Head of caudate nucleus (tissue), 42 donors: ENCODE results near the gene DEFB110.

Experiments
- DNase-seq, 42 donors: peaks; one replicate each; pipeline versions ENCODE4 v3.0.0 to v3.0.0-alpha.2; 2020 to 2021; ENCODE audit warnings: mixed read lengths in 7 of 42
- intact Hi-C: fragments of 100-400 bp; cut with DNase I; formaldehyde crosslinking; loops from one replicate; pipeline ENCODE4 v1.15.0; 2022

The DEFB110 gene

DNA sequence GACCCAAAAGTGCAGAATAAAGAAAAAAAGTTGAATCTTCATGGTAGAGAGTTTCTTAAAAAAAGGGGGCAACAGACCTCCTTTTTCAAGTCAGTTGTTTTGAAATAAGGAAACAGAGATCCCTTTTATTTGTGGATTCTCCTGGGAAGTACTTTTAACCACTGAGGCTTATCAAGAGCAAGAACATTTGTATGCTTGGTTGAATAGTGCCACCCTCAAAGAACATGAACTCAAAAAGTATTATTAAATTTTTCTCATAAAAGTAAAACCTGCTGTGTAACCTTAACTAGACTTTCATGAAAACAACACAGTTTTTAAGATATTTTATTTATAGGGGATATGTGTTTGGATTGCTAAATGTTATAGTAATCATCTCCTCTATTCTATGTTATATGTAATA is at the start of gene DEFB110:
Gene DEFB110, minus strand, starts transcription at position 101 of the 400 bp plus-strand sequence. Its CDS starts 59 bp downstream, at position 42.
- DNase-seq = no peak
- intact Hi-C loops = no loop called here

DNA sequence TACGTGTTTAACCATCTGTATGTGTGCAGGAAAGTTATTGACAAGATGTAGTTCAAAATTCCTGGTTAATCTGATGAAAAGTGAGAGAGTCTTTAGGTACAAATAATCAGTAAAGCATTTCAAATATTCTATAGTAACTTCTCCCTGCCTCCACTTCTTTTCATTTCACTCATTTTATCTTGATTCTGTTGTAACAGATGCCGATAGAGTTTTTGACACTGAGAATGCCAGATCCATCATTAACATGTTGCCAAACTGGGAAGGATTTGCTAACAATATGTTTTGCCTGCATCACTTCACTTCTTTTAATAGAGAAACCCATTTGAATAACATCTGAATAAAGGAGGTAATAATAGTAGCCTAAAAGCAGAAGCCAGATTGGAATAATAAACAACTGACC is 48.3 kb upstream of the DEFB110 start:
- no peak for DNase-seq
- intact Hi-C loops = no loop called here

DNA sequence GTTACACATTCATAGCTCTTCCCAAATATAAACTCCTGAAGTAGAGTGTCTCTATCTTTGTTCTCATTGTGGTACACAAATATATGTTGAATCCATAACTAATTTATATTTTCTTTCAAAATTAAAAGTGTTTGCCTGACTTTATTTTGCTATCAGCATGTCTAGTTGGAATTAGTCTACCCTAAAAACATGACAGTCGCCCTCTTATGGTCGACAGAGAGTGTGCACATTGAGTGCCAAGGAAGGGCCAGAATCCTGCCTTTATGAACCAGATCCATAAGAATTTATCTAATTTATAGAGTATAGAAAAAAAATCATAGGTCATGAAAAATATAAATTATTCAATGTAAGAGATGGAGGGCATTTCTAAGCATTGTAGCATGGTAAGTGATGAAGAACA is 40.3 kb upstream of the DEFB110 start:
- intact Hi-C loops = no loop called here
- no peak for DNase-seq

DNA sequence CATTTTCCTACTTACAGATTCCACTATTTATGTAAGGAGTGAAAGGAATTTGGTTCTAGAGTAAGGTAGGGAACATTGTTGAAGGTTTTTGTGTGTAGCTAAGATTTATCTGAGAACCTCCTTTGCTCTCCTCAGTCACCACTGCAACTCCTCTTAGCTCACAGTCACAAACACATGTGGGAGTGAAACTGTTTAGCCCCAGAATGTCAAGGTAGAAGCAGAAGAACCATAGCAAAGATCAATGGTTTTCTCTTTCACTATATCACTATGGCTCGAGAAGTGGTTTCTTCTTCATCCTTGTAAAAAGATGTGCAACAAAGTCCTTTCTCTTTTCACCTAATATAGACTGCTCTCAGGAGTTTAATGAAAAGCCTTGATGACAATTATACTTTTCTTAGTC is 34.4 kb upstream of the DEFB110 start:
- intact Hi-C loops = no loop called here

DNA sequence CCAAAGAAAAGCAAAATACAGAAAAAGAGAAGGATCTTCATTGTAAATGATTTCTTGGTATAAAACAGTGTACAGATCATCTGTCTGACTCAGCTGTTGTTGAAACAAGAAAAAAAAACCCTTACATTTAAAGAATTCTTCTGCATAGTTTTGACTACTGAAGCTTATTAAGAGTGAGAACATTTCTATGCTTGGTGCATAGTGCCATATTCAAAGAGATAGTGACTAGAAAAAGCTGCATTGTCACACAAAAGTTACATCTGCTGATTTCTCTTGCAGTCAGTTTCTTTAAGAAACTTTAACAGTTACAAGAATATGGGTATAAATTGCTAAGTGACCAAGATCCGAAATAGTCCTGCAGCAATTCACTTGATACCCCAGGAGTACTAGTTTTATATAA is 28.0 kb upstream of the DEFB110 start, which contains the start of gene DEFB112:
Gene DEFB112, minus strand, starts transcription at position 101 of the 400 bp plus-strand sequence. Its CDS starts 60 bp downstream, at position 41.
- DNase-seq = no peak
- intact Hi-C loops = no loop called here

More for the DNA sequence above, 34.4 kb upstream of the DEFB110 start:
- no peak for DNase-seq

DNA sequence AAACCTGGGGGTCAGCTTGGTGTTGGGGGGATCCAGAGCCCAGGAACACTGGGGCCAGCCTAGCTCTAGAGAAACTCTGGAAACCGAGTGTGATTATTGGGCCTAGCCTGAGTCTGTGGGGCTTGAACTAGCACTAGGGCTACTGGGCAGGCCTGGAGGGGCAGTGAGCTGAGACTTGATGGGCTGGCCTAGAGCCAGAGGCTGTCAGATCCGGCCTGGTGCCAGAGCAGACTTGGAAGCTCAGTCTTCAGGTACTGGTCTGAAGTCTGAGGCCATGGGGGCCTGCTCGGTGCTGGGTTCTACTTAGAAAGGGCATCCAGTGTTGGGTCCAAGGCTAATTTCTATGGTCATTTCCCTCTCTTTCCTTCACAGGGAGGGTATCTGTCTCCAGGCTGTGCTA is 25.2 kb upstream of the DEFB110 start:
- intact Hi-C loops = no loop called here
- DNase-seq = no peak

DNA sequence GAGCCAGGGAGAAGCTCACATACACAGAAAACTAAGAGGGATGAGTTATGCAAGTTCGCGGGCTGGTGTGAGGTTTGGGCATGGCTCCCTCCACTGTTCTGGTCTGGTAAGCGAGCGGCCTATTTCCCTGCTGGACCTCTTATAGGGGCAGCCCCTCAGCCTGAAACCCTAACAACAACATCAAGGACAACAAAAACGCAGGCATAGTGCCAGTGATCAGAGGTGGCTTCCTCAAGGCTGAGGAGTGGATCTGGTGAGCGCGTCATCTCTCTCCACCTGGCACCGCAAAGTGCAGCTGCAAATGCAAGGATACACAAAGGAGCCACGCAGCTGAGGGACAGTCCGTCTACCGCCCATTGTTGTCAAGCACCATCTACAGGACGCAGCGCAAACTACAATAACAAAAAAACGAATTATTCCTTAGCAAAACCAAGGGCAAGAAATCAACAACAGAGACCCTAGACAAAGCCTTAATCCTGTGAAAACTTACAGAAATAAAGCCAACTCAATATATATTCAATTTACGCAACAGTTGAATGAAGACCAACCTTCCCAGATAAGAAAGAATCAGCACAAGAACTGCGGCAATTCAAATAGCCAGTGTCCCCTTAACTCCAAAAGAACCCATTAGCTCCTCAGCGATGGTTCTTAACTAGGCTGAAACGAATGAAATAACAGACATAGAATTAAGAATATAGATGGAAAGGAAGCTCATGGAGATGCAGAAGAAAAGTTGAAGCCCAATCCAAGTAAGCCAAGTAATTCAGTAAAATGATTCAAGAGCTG is 9.2 kb upstream of the DEFB110 start:
- DNase-seq = no peak
- intact Hi-C loops = no loop called here

DNA sequence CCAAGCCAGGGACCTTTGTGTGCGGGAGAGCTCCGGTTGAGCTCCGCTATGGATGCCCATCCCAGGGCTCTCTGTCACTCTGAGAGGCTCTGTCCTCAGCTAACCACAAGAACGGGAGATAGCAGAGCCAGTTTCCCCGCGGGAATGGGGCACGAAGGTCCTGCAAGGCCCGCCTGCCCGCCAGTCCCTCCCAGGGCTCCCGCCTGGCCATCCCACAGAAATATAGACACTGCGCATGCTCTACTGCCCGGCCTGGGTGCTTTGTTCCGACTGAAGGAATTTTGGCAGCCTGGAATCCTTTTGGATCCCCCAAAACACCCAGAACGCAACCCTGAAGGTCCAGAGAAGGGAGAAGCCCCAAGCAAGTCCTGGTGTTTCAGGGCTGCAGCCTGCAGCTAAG is 8.6 kb upstream of the DEFB110 start:
- no peak for DNase-seq
- intact Hi-C loops = no loop called here

DNA sequence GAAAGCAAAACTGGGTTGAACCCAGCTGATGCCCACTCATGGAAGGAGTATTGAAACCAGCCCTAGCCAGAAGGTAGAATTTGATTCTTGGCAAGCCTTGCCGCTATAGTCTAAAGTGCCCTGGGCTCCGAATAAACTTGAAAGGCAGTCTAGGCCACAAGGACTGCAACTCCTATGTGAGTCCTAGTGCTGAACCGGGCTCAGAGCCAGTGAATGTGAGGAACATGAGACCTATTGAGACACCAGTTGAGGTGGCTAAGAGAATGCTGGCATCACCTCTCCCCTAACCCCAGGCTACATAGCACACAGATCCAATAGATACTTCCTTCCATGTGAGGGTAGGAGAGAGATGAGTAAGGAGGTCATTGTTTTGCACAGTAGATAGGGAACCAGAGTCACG is 3.5 kb upstream of the DEFB110 start:
- DNase-seq = no peak
- intact Hi-C loops = no loop called here

DNA sequence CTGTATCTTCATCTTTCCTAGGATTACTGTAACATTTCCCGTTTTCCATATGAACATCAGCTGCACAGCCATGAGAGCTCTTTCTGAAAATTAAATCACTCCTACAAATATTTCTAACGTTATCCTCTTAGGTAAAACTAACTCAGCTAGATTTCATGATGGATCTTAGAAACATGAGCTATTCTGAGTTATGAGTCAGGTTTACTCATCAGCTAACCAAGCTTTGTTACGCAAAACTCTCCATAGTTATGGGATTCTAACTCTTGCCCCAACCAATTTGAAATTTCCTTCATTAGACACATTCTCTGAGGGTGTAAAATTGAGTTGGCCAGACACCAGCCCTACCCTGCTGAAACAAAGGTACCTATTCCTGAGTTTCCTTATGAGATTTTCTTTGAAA is 14.0 kb downstream of the DEFB110 start:
- no peak for DNase-seq

DNA sequence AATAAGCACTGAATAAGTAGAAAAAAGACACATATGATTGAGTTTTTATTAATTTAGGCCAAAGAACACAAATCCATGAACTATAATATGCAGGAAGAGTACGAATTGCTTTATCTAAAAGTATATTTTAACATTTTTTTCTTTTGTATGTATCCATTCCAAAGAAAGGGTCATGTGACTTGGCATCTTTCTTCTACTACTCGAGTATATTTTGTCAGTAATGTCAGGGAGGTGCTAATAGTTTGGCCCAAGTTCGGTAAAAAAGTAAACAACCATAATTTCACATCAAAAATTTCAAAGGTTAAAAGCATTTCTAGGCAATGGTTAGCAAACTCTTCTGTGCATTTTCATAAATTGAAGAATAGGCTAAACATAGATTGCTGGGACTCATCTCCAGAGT is 18.7 kb downstream of the DEFB110 start:
- DNase-seq = no peak
- intact Hi-C loops = no loop called here

More for the DNA sequence above, 14.0 kb downstream of the DEFB110 start:
- intact Hi-C loops = no loop called here

DNA sequence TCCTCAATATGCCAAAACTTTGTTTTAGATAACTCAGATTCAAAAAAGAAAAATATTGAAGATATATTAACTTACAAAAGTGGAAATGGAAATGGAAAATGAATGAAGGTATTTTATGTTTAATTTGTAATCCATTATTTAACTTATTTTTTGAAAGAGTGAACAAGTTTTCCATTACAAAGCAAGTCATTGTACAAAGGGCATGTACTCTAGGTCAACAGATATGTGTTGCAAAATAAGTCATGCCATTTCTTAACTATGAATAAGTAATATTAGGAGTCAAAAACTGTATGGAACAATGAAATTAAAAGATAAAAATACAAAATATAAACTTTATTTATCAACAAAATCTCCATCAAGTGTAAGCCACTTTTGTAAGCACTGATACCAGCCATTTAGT is 26.5 kb downstream of the DEFB110 start:
- DNase-seq = no peak
- intact Hi-C loops = no loop called here

DNA sequence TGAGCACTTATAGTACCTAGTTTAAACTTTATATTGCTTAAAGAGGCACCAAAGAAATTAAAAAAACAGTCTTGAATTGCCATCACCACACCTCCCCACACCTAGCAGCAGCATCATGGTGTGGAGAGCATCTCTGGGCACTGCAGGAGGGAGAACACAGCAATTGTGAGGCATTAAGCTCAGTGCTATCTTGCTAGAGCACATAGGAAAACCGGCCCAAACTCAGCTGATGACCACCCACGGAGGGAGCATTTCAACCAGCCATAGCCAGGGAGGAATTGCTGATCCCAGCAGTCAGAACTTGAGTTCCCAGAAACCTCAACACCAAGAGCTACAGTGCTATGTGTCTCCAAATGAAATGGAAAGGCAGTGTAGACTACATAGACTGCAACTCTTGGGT is 32.9 kb downstream of the DEFB110 start:
- intact Hi-C loops = no loop called here
- no peak for DNase-seq

DNA sequence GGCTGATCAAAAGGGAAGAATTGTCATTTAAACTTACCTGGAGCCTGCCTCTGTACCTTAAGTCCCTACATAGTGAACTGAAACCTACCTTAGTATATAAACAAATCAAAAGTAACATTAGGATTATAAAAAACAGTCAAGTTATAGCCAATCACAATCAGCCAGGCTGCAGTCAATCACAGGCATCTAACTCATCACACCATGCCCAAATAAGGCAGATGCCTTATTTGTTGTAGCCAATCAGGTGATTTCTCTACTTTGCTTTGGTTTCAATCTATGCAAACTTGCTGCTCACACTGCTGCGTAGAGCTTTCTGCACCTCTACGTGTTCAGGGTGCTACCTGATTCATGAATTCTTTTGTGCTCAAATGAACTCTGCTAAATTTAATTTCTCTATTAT is 34.0 kb downstream of the DEFB110 start:
- no peak for DNase-seq
- intact Hi-C loops = no loop called here

DNA sequence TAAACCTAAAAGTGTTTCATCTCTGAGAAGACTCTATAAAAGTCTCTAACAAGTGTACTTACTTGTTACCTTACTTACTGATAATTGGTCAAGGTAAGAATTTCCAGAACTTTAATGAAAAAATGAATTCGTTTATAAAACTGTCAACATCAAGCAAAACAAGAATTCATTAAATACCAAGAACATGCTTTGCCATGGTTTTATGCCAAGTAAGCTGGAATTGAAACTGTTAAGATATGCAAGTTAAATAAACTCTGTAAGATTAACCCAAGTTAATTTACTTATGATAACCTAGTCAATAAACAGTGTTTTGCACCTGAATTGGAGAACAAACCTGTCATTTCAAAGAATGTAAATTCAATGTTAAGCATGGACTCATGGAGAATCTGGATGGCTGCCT is 35.2 kb downstream of the DEFB110 start:
- DNase-seq = no peak
- intact Hi-C loops = no loop called here

DNA sequence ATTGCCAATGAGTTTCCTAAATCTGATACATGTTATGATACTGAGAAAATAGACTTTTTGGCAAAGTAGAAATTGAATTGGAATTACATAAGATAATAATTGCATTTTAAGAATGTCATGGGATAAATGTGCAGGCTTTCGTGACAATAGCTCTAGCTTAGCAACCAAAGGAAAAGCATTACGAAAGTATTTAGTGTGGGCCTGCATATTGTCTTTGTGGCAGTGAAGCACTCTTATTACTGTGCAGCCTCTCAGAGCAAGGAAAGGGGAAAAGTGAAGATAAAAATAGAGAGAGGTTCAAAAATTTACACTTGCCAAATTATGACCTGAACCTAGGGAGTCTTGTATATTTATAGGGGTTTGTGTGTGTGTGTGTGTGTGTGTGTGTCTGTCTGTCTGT is 39.7 kb downstream of the DEFB110 start:
- intact Hi-C loops = no loop called here
- DNase-seq = peak in 7 of 42 donors; percentile 3 to 54 (median 17)

DNA sequence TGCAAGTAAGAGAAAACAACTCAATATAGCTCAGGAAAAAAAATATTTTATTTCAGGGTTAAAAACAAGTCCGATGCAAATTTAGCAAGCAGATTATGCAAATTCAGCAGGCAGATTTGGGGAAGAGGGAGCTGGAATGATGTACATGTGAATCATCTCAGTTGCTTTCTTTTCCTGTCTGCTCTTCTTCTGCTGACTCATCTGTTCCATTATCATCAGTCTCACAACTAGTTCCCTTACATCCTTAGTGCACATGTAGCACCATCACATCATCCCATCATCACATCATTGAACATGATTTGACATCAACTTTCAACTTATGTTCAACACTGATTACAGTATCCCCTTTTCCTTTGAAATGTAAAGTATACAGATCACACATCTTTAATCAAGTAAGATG is 40.9 kb downstream of the DEFB110 start:
- peak in 11 of 42 donors; percentile 3 to 46 (median 16) for DNase-seq
- intact Hi-C loops = no loop called here

DNA sequence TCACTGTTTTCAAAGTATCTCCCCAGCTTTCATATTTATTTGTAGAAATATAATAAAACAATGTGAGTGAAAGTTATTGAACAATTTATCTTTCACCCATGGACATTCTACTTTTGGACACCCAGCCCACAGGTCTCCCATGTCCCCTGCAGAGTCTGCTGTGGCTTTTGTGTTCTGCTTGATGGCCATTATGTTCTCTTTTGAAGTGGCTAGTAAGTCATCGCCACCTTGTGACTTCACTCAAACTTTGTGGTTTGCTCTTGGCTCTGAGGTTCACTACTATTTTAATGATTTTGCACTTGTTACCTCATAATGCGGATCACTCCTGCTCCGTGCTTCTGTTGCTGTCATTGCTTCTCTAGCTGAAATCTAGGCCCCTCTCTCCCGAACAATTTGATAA is 42.2 kb downstream of the DEFB110 start:
- no peak for DNase-seq
- intact Hi-C loops = no loop called here

DNA sequence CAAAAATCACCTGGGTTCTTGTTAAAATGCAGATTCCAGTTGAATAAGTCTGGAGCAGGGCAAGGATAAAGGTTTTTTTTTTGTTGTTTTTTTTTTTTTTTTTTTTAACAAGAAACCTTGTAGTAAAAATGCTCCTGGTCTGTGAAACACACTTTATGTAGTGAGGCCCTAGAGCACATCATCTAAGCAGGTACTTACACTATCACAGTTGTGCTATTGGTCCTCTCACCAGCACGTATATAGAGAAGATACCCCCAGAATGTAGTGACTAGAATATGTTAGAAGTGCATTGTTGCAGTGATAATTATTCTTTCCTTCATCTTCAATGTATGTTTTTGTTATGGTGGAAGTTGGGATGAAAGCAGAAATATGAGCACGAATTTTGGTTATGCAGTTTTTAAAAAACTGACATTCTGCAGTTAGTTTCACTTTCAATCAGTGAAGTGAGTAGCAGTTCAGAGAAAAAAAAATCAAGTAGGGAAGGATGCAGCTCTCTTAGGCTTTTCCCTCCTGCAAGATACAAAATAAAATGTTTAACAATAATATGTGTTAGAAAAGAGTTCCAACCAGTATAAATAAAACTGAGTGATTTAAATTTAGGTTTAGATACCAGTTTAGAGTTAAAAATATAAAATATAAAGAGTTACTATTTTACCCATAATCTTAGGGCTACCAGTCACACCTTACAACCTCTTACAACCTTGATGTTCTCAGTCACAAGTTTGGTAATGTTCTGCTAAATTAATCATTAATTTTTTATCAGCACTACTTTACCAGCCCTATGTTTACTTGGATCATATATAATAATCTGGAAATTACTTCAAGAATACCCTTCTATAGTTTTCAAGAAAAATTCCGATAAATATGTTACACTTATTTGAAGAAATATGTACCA is 43.2 kb downstream of the DEFB110 start:
- DNase-seq = no peak
- intact Hi-C loops = no loop called here

DNA sequence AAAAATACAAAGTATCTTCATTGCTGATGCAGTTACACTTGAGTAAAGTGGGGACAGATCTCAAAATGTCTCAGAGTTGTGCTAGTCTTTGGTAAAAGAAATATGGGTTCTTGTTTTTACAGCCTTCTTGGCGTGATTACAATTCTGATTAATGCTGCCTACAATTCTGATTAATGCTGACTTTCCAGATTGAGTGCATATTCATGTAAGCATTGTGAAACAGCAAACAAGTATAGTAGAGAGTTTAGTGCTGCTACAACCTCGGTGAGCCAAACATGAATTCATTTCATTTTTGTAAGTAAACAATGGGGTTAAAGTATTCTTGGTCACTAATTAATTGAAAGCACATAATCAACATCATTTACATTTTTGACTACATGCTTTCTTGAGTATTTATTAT is 52.2 kb downstream of the DEFB110 start, which contains the start of gene DEFB113:
Gene DEFB113, minus strand, starts transcription at position 21 of the 400 bp plus-strand sequence. Its CDS starts 0 bp downstream, at position 21.
- intact Hi-C loops = no loop called here

More for the DNA sequence above, 52.2 kb downstream of the DEFB110 start, which contains the start of gene DEFB113:
- DNase-seq = no peak
